ENCODE measurements around the gene CEP76. TPM values are rescaled to one million over a fixed set of nuclear protein-coding genes. Genes with fewer than 3 reads are reported as not detected.

Gene CEP76
- polyA plus RNA-seq, 1 of the 3 experiments (the other 2 are of a cell fraction), result 6.4 TPM

GRCh38 chr18:12747530-12748315, 45.2 kb upstream of the CEP76 start:
- Histone ChIP-seq H2AFZ (ENCODE audit: low read depth) (no peak overlapping the region), H4K20me1 (ENCODE audit: insufficient read depth) (no peaks in the 10 kb centered on the region), H3K9me2 (no peaks in the 10 kb centered on the region), H3K9ac (no peak overlapping the region), H3K27ac (ENCODE audit: low read depth in 2 of 2, low read length in 1 of 2) (no peak overlapping the region), H3K4me3 (ENCODE audit: low read depth in 2 of 2, low read length in 1 of 2) (no peak overlapping the region), H3K27me3 (ENCODE audit: insufficient read depth) (no peaks in the 10 kb centered on the region), H3K4me1 (ENCODE audit: control insufficient read depth in 1 of 2, insufficient read depth in 2 of 2, low read depth in 1 of 2, low read length in 1 of 2) (peaks cover 0 to 7% of the 10 kb centered on the region in 2 experiments; a peak in 2 of 4 replicates), H3K79me2 (ENCODE audit: insufficient read depth) (no peaks in the 10 kb centered on the region), H3F3A (replicated peaks; ENCODE audit: insufficient read depth) (peaks cover 5% of the 10 kb centered on the region), H3K36me3 (replicated peaks in 1 of 2; ENCODE audit: control insufficient read depth in 1 of 2, insufficient read depth in 2 of 2, low read length in 1 of 2) (no peaks in the 10 kb centered on the region), H3K9me3 (no peaks in the 10 kb centered on the region), H3K4me2 (no peak overlapping the region)
- DNase-seq, result no peak
- no peak for TF ChIP-seq IRF3 (IDR thresholded peaks at IDR 0.05; ENCODE audit: low read depth, low read length)
- TF ChIP-seq GABPA (IDR thresholded peaks at IDR 0.05; ENCODE audit: low read depth), result no peak
- TF ChIP-seq USF2 (IDR thresholded peaks at IDR 0.05; ENCODE audit: borderline replicate concordance, low read depth, low read length), result no peak
- TF ChIP-seq RFX5 (IDR thresholded peaks at IDR 0.05; ENCODE audit: low read length), result no peak
- TF ChIP-seq ELF1 (IDR thresholded peaks at IDR 0.05), result no peak
- TF ChIP-seq YY1 (IDR thresholded peaks at IDR 0.05; ENCODE audit: low read depth), result no peak
- TF ChIP-seq USF1 (IDR thresholded peaks at IDR 0.05; ENCODE audit: borderline replicate concordance, low read depth), result no peak
- TF ChIP-seq EZH2phosphoT487 (IDR thresholded peaks at IDR 0.05; ENCODE audit: borderline replicate concordance, low read depth), result no peak
- no peak for TF ChIP-seq TCF12 (IDR thresholded peaks at IDR 0.05)
- no peak for TF ChIP-seq CTCF (IDR thresholded peaks at IDR 0.05)
- TF ChIP-seq FOXM1 (IDR thresholded peaks at IDR 0.05; ENCODE audit: low read depth), result no peak
- no peak for TF ChIP-seq FOSL2 (IDR thresholded peaks at IDR 0.05; ENCODE audit: borderline replicate concordance, low read depth)
- TF ChIP-seq MXI1 (IDR thresholded peaks at IDR 0.05; ENCODE audit: low read depth, low read length), result no peak
- no peak for TF ChIP-seq NFIC (IDR thresholded peaks at IDR 0.05; ENCODE audit: borderline replicate concordance)
- TF ChIP-seq SIN3A (IDR thresholded peaks at IDR 0.05; ENCODE audit: borderline replicate concordance, low read depth, low read length), result no peak
- no peak for TF ChIP-seq JUND (IDR thresholded peaks at IDR 0.05)
- ChIA-PET POLR2A (no interaction called here), CTCF (interaction anchor here (0.7 to 8.6 kb wide), 5 partner anchors 22 to 186 kb away, joined by 3 to 60 read pairs (median 3); no protein-coding TSS in a partner anchor)
- 86% methylated on average over 8 of the region's 8 CpGs for WGBS (ENCODE audit: low lambda C conversion rate)
